ENCODE measurements around the gene IL32.

DNA sequence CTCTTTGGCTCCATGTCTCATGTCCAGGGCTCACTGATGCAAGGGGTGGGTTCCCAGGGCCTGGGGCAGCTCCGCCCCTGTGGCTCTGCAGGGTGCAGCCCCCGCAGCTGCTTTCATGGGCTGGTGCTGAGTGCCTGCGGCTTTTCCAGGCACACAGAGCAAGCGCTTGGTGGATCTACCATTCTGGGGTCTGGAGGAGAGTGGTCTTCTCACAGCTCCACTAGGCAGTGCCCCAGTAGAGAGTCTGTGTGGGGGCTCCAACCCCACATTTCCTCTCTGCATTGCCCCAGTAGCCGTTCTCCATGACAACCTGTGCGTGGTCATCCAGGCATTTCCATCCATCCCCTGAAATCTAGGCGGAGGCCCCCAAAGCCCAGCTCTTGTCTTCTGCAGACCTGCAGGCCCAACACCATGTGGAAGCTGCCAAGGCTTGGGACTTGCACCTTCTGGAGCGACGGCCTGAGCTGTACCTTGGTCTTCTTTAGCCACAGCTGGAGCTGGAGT lies 5.2 kb downstream of the IL32 start:
- TF ChIP-seq CTCF (IDR thresholded peaks at IDR 0.05) (no peak), EP300 (IDR thresholded peaks at IDR 0.05) (no peak), POLR2A (IDR thresholded peaks at IDR 0.05) (no peak)
